ENCODE measurements around the gene CROCC.

The CROCC gene

GRCh38 chr1:16972189-16972895, 50.6 kb downstream of the CROCC start:
- TF ChIP-seq CTCF (IDR thresholded peaks at IDR 0.05; ENCODE audit: insufficient read depth, low read length, missing control alignments) = no peak
- no peak for DNase-seq (ENCODE audit: low read depth, low spot score)
- ChIA-PET POLR2A (interaction anchor here (0.6 to 1.0 kb wide), 2 partner anchors 8 to 10 kb away, joined by 3 read pairs; partner anchors contain the start of gene MFAP2), CTCF (interaction anchor here (1.2 to 1.5 kb wide), 3 partner anchors 9 to 74 kb away, joined by 3 to 5 read pairs (median 5); no protein-coding TSS in a partner anchor)
- H3K4me3 ChIP-seq (ENCODE audit: low read depth, low read length) = no peak overlapping the region

GRCh38 chr1:16973215-16973614, 51.5 kb downstream of the CROCC start:
- DNase-seq (ENCODE audit: low read depth, low spot score) = no peak
- no peak for TF ChIP-seq CTCF (IDR thresholded peaks at IDR 0.05; ENCODE audit: insufficient read depth, low read length, missing control alignments)
- CTCF ChIA-PET = interaction anchor here (1.2 to 1.5 kb wide), 2 partner anchors 9 to 73 kb away, joined by 5 read pairs; no protein-coding TSS in a partner anchor
- POLR2A ChIA-PET = no interaction called here
- H3K4me3 ChIP-seq (ENCODE audit: low read depth, low read length) = no peak overlapping the region

GRCh38 chr1:16975211-16975610, 53.5 kb downstream of the CROCC start:
- ChIA-PET CTCF (interaction anchor here (1.0 to 2.8 kb wide), 3 partner anchors 15 to 71 kb away, joined by 3 to 13 read pairs (median 3); no protein-coding TSS in a partner anchor), POLR2A (no interaction called here)
- H3K4me3 ChIP-seq (ENCODE audit: low read depth, low read length) = no peak overlapping the region
- no peak for DNase-seq (ENCODE audit: low read depth, low spot score)
- TF ChIP-seq CTCF (IDR thresholded peaks at IDR 0.05; ENCODE audit: insufficient read depth, low read length, missing control alignments) = no peak

- ChIA-PET POLR2A (no interaction called here), CTCF (interaction anchor here (2.8 kb wide), 1 partner anchor 15 kb away, joined by 13 read pairs; no protein-coding TSS in a partner anchor)
- no peak overlapping the region for H3K4me3 ChIP-seq (ENCODE audit: low read depth, low read length)
- no peak for DNase-seq (ENCODE audit: low read depth, low spot score)
- no peak for TF ChIP-seq CTCF (IDR thresholded peaks at IDR 0.05; ENCODE audit: insufficient read depth, low read length, missing control alignments)
Observed at GRCh38 chr1:16975838-16976237, 54.1 kb downstream of the CROCC start.

GRCh38 chr1:16976966-16977365, 55.2 kb downstream of the CROCC start:
- no peak overlapping the region for H3K4me3 ChIP-seq (ENCODE audit: low read depth, low read length)
- ChIA-PET CTCF (interaction anchor here (2.8 kb wide), 1 partner anchor 17 kb away, joined by 13 read pairs; no protein-coding TSS in a partner anchor), POLR2A (no interaction called here)
- no peak for DNase-seq (ENCODE audit: low read depth, low spot score)
- TF ChIP-seq CTCF (IDR thresholded peaks at IDR 0.05; ENCODE audit: insufficient read depth, low read length, missing control alignments) = no peak

- no peak overlapping the region for H3K4me3 ChIP-seq (ENCODE audit: low read depth, low read length)
- ChIA-PET POLR2A (no interaction called here), CTCF (interaction anchor here (0.6 to 5.5 kb wide), 4 partner anchors 12 to 68 kb away, joined by 3 to 38 read pairs (median 11); no protein-coding TSS in a partner anchor)
- no peak for DNase-seq (ENCODE audit: low read depth, low spot score)
- no peak for TF ChIP-seq CTCF (IDR thresholded peaks at IDR 0.05; ENCODE audit: insufficient read depth, low read length, missing control alignments)
Observed at GRCh38 chr1:16977377-16977776, 55.6 kb downstream of the CROCC start.

All from AG04449 (cell line).